Nephron (organoid): ENCODE data around the gene STYXL1.

Experiments used
- H3K27ac Mint-ChIP-seq, 3 experiments: 2 replicates each; pipeline ENCODE4 v1.8.0; 2020; ENCODE audit warnings: mixed read lengths in 3 of 3, mild to moderate bottlenecking in 2 of 3, moderate library complexity in 1 of 3
- H3K27me3 Mint-ChIP-seq: 2 replicates; pipeline ENCODE4 v1.8.0; 2021; ENCODE audit warnings: low read depth, mild to moderate bottlenecking, moderate library complexity, mixed read lengths
- H3K36me3 Mint-ChIP-seq: 2 replicates; pipeline ENCODE4 v1.8.0; 2020; ENCODE audit warnings: low read depth, mixed read lengths
- H3K4me1 Mint-ChIP-seq: 2 replicates; pipeline ENCODE4 v1.8.0; 2020; ENCODE audit warnings: mixed read lengths
- H3K4me3 Mint-ChIP-seq, 3 experiments: 2 replicates each; pipeline ENCODE4 v1.8.0; 2020; ENCODE audit warnings: mild to moderate bottlenecking in 3 of 3, mixed read lengths in 3 of 3, moderate library complexity in 2 of 3
- H3K9me3 Mint-ChIP-seq: 2 replicates; pipeline ENCODE4 v1.8.0; 2020; ENCODE audit warnings: mixed read lengths
- CTCF ChIP-seq, 3 experiments: fragments of 200-600 bp; sonication (generic); IDR thresholded peaks; one replicate each; pipeline ENCODE4 v1.5.0; 2021; ENCODE audit warnings: antibody characterized with exemption in 3 of 3; ENCODE audit not compliant: unreplicated experiment in 3 of 3

Gene STYXL1

GRCh38 chr7:75950111-75950681, 97.6 kb downstream of the STYXL1 start:
- no peaks in the 10 kb centered on the region for H3K27me3 Mint-ChIP-seq

GRCh38 chr7:75948179-75948578, 99.6 kb downstream of the STYXL1 start:
- Mint-ChIP-seq H3K36me3 (peaks cover 14% of the 10 kb centered on the region), H3K27ac (peak overlapping the region in 1 of 3 experiments; percentile 33), H3K9me3 (peaks cover 3% of the 10 kb centered on the region), H3K4me1 (peaks cover 21% of the 10 kb centered on the region), H3K4me3 (no peak overlapping the region), H3K27me3 (no peaks in the 10 kb centered on the region)
- TF ChIP-seq CTCF (IDR thresholded peaks at IDR 0.05; ENCODE audit: unreplicated experiment in 3 of 3), result no peak

More at GRCh38 chr7:75950111-75950681, 97.6 kb downstream of the STYXL1 start:
- Mint-ChIP-seq H3K4me1 (peaks cover 25% of the 10 kb centered on the region), H3K27ac (peak overlapping the region; percentile 16 to 39 (median 20)), H3K4me3 (no peak overlapping the region), H3K9me3 (no peaks in the 10 kb centered on the region), H3K36me3 (peaks cover 15% of the 10 kb centered on the region)
- no peak for TF ChIP-seq CTCF (IDR thresholded peaks at IDR 0.05; ENCODE audit: unreplicated experiment in 3 of 3)
